Measurements from ENCODE around the gene LRRC25.

GRCh38 chr19:18437491-18438330, 40.3 kb upstream of the LRRC25 start, which contains the start of gene ISYNA1:
- TF ChIP-seq, protein P1, sequence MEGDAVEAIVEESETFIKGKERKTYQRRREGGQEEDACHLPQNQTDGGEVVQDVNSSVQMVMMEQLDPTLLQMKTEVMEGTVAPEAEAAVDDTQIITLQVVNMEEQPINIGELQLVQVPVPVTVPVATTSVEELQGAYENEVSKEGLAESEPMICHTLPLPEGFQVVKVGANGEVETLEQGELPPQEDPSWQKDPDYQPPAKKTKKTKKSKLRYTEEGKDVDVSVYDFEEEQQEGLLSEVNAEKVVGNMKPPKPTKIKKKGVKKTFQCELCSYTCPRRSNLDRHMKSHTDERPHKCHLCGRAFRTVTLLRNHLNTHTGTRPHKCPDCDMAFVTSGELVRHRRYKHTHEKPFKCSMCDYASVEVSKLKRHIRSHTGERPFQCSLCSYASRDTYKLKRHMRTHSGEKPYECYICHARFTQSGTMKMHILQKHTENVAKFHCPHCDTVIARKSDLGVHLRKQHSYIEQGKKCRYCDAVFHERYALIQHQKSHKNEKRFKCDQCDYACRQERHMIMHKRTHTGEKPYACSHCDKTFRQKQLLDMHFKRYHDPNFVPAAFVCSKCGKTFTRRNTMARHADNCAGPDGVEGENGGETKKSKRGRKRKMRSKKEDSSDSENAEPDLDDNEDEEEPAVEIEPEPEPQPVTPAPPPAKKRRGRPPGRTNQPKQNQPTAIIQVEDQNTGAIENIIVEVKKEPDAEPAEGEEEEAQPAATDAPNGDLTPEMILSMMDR (IDR thresholded peaks at IDR 0.05), result no peak
- TF ChIP-seq POLR2AphosphoS5 (IDR thresholded peaks at IDR 0.05) (no peak), POLR2A (IDR thresholded peaks at IDR 0.05) (no peak)

Data from breast epithelium (tissue), 3 donors.